Body of pancreas (tissue), 4 donors: ENCODE results near the gene ADAM21.

Source experiments
- CTCF ChIP-seq, 7 experiments: fragments of 450-650 bp in 4 of 7; fragments of 200-600 bp in 3 of 7; sonication (generic) in 3 of 7; IDR thresholded peaks; one replicate each; pipeline ENCODE4 v1.5.1; 2016 to 2019; ENCODE audit warnings: antibody characterized with exemption in 7 of 7
- POLR2A ChIP-seq, 3 donors: fragments of 450-650 bp; IDR thresholded peaks; one replicate each; pipeline ENCODE4 v1.6.1; 2016; ENCODE audit warnings: antibody characterized with exemption in 3 of 3, mild to moderate bottlenecking in 2 of 3

- TF ChIP-seq CTCF (IDR thresholded peaks at IDR 0.05) (no peak), POLR2A (IDR thresholded peaks at IDR 0.05) (peak in 2 of 3 donors; percentile 57 to 62)
Observed at GRCh38 chr14:70416725-70417349, 35.1 kb upstream of the ADAM21 start, which contains the start of gene SYNJ2BP.
